Subcutaneous adipose tissue (tissue), 4 donors: ENCODE measurements around the gene ZNF518B. TPM values are rescaled to one million over a fixed set of nuclear protein-coding genes. Genes with fewer than 3 reads are reported as not detected.

Experiments
- total RNA-seq, 4 donors: library from RNA; depleted of rRNA; stranded (reverse); fragments of >200 nt; gene quantifications; one replicate each; pipeline ENCODE4 v1.1.0, GENCODE V29; 2016
- TF ChIP-seq, protein P1 (sequence below): fragments of 450-650 bp; IDR thresholded peaks from one replicate; pipeline ENCODE4 v1.5.1; 2016; ENCODE audit warnings: low read depth, mild to moderate bottlenecking, control low read depth, antibody characterized with exemption, moderate library complexity

The ZNF518B gene
- total RNA-seq, 4 donors from 2014 or later: 14.7 to 27.4 (median 22.7) TPM

- TF ChIP-seq, protein P1, sequence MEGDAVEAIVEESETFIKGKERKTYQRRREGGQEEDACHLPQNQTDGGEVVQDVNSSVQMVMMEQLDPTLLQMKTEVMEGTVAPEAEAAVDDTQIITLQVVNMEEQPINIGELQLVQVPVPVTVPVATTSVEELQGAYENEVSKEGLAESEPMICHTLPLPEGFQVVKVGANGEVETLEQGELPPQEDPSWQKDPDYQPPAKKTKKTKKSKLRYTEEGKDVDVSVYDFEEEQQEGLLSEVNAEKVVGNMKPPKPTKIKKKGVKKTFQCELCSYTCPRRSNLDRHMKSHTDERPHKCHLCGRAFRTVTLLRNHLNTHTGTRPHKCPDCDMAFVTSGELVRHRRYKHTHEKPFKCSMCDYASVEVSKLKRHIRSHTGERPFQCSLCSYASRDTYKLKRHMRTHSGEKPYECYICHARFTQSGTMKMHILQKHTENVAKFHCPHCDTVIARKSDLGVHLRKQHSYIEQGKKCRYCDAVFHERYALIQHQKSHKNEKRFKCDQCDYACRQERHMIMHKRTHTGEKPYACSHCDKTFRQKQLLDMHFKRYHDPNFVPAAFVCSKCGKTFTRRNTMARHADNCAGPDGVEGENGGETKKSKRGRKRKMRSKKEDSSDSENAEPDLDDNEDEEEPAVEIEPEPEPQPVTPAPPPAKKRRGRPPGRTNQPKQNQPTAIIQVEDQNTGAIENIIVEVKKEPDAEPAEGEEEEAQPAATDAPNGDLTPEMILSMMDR: no peak
Observed at GRCh38 chr4:10466161-10466560, 8.9 kb upstream of the ZNF518B start.

DNA sequence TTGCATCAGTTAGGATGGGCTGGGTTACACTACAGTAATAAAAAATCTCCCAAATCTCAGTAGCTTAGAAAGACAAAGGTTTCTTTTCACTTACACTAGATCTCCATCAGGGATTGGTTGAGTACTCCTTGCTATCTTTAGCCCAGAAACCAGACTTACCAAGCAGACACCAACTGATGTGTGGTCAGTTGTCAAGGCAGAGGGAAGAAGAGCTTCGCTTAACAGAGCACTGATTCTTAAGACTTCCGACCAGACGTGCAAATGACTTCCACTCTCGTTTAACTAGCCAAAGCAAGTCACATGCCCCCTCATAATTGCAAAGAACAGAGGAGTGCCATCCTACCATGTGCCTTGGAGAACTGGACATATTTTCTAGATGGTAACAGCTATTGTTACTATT lies 5.7 kb upstream of the ZNF518B start:
- TF ChIP-seq, protein P1: no peak

DNA sequence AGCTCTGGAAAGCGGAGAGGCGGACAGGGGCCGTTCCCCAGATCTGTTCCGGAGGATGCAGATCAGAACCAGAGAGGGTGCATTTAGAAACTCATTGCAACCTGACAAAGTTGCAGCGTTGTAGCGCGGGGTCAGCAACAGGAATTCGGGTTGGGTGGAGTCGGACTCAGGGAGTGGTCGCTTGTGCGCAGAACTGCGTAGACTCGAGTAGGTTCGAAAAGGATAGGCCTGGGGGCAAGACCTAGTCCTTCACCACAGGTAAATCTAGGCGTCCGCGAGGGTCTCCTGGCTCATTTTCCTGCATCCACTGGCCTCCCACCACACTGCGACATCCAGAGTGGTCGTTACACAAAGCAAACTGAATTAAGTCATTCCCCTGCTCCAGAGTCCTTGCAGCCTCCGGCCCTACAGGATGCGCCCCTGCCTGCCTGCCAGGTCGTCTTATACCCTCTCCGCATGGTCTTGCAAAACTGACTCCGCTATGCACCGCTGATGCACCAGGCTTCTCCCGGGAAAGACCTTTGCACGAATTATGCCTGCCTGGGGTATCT lies 4.7 kb upstream of the ZNF518B start:
- TF ChIP-seq, protein P1: no peak

DNA sequence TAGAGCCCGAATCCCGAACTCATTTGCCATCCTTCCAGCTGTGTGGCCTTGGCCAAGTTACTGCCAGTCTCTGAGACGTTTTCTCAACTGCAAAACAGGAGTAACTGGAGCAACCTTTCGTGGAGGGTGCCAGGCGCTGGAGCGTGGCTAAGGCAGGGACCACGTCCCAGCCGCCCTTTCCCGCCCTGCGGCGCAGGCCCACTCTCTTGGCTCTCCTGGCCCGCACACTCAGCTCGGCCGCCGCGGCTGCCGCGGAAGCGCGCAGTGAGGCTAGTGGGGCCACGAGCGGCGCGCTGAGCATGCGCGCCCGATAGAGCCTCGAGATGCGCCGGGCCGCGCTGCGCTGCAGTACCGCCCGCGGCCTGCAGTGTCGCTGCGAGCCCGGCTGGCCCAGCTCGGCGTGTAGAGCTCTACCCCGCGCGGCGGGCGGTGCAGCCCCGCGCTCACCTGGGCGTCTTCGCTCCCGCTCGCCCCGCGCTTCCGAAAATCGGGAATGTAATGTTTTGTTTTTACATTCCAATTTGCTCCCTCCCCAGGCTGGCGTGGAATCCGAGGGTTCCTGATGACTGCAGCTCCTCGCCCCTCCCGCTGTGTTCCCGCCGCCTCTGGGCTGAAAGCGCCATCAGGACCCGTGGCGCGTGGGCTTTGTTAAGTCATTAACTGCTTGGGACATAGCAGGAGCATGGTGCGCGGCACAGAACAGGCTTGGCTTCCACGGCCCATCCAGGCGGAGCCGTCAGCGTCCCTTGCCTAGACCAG lies 4.0 kb upstream of the ZNF518B start:
- TF ChIP-seq, protein P1: no peak

DNA sequence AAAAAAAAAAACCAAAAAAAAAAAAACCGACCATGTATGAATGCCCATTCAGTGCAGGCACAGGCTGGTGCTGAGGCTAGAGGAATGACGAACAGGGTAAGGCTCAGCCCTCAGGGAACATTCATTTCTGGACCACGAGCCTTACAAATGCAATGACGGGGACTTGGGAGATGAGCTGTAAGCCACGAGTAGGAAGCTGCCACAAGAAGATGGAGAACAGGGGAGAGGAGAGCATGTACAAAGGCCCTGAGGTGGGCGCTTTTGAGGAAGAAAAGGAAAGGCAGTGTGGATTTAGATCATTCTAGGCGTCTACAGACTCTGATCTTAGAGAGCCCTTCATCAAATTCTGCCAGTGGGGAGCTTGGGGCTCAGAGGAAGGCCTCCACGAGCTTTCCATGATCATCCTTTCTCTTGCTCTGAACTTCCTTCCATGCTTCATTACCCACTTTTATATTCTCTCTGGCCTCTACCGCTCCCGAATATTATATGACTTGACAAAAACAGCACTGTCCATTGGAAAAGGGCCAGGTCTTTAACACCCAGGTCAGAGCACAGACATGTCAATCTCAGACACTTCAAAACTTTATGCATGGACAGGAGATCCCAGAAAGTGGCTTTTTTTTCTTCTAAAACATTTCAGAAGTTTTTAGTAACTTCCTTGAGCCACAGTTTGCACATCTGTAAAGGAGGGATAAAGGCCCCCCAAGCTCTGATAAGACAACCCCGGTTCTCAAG lies 3.3 kb upstream of the ZNF518B start:
- TF ChIP-seq, protein P1: no peak

DNA sequence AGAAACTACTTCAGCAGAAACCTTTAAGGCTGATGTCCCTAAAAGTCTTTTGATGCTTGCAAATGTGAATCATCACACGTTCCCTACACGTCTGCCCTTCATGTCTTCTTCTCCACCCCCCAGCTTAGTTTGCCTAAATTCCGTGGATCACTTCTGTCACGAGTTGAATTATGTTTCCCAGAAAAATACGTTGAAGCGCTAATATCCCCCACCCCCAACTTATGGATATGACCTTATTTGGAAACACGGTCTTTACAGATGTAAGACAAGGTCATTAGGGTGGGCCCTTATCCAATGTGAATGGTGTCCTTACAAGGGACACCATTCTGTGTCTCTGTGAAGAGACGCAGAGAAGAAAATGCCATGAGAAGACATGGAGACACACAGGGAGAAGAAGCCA lies 2.1 kb upstream of the ZNF518B start:
- TF ChIP-seq, protein P1: no peak

GRCh38 chr4:10458177-10458576 lies 951 bp upstream of the ZNF518B start:
- TF ChIP-seq, protein P1: no peak
